ENCODE data around the gene STXBP3. TPM values are rescaled to one million over a fixed set of nuclear protein-coding genes. Genes with fewer than 3 reads are reported as not detected.
A peak's percentile ranks its signal among the peaks of the same experiment; 100 is the strongest.

Gene STXBP3
- total and polyA plus RNA-seq, 9 of the 15 experiments (the other 6 are each of a cell fraction or from before 2014, with no cell fraction given) = 32.5 to 52.5 (median 39.2) TPM

DNA sequence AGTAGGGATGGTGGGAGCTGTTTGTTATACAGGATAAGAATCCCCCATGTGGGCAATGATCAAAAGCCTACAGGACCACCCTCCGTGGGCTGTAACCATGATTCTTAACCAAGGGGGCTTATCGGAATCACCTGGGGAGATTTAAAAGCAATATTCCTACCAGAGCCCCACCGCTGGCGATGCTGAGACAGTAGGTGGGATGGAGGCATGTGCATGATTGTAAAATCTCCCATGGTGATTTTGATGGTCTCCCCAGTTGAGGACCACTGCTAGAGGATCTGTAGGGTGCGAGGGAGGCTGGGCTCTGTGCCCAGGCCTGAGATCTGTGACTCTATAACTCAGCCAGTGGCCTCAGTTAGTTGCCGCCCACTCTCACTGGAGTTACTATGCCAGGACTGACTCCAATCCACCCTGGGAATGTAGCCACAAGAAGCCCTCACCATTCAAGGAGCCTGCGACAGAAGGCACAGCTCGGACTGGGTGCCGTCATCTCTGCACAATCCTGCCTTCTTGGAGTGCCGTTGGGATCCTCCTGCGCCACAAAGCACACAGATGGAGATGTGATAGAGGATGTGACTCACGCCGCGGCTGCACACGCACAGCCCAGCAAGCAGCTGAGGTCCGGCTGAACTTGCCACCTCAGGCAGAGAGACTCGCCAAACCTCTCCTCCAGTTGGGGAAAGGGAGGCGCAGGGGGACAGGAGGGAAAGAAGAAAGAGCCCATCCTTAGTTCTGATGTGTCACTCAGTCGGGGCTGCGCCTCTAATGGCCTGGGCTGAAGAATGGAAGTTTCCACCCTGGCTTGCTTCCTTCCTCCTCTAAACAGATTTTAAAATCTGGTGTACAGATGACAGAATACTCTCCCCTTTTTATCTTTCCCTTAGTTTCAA lies 83.9 kb downstream of the STXBP3 start (continued):
- TF ChIP-seq, protein P1, sequence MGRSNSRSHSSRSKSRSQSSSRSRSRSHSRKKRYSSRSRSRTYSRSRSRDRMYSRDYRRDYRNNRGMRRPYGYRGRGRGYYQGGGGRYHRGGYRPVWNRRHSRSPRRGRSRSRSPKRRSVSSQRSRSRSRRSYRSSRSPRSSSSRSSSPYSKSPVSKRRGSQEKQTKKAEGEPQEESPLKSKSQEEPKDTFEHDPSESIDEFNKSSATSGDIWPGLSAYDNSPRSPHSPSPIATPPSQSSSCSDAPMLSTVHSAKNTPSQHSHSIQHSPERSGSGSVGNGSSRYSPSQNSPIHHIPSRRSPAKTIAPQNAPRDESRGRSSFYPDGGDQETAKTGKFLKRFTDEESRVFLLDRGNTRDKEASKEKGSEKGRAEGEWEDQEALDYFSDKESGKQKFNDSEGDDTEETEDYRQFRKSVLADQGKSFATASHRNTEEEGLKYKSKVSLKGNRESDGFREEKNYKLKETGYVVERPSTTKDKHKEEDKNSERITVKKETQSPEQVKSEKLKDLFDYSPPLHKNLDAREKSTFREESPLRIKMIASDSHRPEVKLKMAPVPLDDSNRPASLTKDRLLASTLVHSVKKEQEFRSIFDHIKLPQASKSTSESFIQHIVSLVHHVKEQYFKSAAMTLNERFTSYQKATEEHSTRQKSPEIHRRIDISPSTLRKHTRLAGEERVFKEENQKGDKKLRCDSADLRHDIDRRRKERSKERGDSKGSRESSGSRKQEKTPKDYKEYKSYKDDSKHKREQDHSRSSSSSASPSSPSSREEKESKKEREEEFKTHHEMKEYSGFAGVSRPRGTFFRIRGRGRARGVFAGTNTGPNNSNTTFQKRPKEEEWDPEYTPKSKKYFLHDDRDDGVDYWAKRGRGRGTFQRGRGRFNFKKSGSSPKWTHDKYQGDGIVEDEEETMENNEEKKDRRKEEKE (IDR thresholded peaks at IDR 0.05; ENCODE audit: borderline replicate concordance in 1 of 2, control insufficient read depth in 1 of 2, low read depth in 2 of 2, low read length in 1 of 2) = no peak; a peak in 1 of 4 replicates
- TF ChIP-seq, protein P2, sequence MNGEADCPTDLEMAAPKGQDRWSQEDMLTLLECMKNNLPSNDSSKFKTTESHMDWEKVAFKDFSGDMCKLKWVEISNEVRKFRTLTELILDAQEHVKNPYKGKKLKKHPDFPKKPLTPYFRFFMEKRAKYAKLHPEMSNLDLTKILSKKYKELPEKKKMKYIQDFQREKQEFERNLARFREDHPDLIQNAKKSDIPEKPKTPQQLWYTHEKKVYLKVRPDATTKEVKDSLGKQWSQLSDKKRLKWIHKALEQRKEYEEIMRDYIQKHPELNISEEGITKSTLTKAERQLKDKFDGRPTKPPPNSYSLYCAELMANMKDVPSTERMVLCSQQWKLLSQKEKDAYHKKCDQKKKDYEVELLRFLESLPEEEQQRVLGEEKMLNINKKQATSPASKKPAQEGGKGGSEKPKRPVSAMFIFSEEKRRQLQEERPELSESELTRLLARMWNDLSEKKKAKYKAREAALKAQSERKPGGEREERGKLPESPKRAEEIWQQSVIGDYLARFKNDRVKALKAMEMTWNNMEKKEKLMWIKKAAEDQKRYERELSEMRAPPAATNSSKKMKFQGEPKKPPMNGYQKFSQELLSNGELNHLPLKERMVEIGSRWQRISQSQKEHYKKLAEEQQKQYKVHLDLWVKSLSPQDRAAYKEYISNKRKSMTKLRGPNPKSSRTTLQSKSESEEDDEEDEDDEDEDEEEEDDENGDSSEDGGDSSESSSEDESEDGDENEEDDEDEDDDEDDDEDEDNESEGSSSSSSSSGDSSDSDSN (IDR thresholded peaks at IDR 0.05; ENCODE audit: borderline replicate concordance in 1 of 2, low read depth in 2 of 2, low read length in 2 of 2) = peak in 1 of 2 experiments; percentile 75; a peak in 1 of 4 replicates
- TF ChIP-seq ZBTB1 (CRISPR knock-in tag; IDR thresholded peaks at IDR 0.05; ENCODE audit: borderline replicate concordance, low read depth) = no peak
- no peak for TF ChIP-seq MECOM (CRISPR knock-in tag; IDR thresholded peaks at IDR 0.05)
- TF ChIP-seq SNIP1 (IDR thresholded peaks at IDR 0.05; ENCODE audit: low read depth) = no peak
- no peak for TF ChIP-seq ZNF668 (CRISPR knock-in tag; IDR thresholded peaks at IDR 0.05)
- no peak for TF ChIP-seq MAFK (IDR thresholded peaks at IDR 0.05; ENCODE audit: low read length)
- TF ChIP-seq ATF7 (IDR thresholded peaks at IDR 0.05) = peak; percentile 67
- no peak for TF ChIP-seq ZFP30 (CRISPR knock-in tag; IDR thresholded peaks at IDR 0.05; ENCODE audit: borderline replicate concordance)
- TF ChIP-seq MEIS2 (IDR thresholded peaks at IDR 0.05; ENCODE audit: partially characterized antibody) = no peak
- no peak for TF ChIP-seq TAF1 (IDR thresholded peaks at IDR 0.05; ENCODE audit: control insufficient read depth, extremely low read depth, insufficient read depth, low read length, severe bottlenecking)
- TF ChIP-seq ZC3H4 (CRISPR knock-in tag; IDR thresholded peaks at IDR 0.05; ENCODE audit: borderline replicate concordance) = no peak
- no peak; the same call in 1 of the 2 replicates for TF ChIP-seq NBN (IDR thresholded peaks at IDR 0.05; ENCODE audit: low read depth)
- no peak for TF ChIP-seq ZNF143 (CRISPR knock-in tag; IDR thresholded peaks at IDR 0.05)
- no peak for TF ChIP-seq MBD2 (IDR thresholded peaks at IDR 0.05; ENCODE audit: borderline replicate concordance, low read depth)
- TF ChIP-seq YY1 (IDR thresholded peaks at IDR 0.05; ENCODE audit: borderline replicate concordance in 1 of 3, control insufficient read depth in 1 of 3, extremely low read depth in 1 of 3, insufficient read depth in 3 of 3, insufficient read length in 1 of 3, insufficient replicate concordance in 2 of 3, low read depth in 1 of 3, low read length in 2 of 3) = no peak
- TF ChIP-seq HDAC2 (IDR thresholded peaks at IDR 0.05) = peak; percentile 92
- TF ChIP-seq, protein P3, sequence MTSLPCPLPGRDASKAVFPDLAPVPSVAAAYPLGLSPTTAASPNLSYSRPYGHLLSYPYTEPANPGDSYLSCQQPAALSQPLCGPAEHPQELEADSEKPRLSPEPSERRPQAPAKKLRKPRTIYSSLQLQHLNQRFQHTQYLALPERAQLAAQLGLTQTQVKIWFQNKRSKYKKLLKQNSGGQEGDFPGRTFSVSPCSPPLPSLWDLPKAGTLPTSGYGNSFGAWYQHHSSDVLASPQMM (CRISPR knock-in tag; IDR thresholded peaks at IDR 0.05) = no peak
- TF ChIP-seq NFIC (IDR thresholded peaks at IDR 0.05) = peak; percentile 28; the same call in 1 of the 2 replicates
- TF ChIP-seq SIX5 (IDR thresholded peaks at IDR 0.05; ENCODE audit: borderline replicate concordance in 1 of 2, insufficient read depth in 1 of 2, low read depth in 1 of 2, low read length in 2 of 2) = no peak
